HEK293 (cell line): Measurements from ENCODE around the gene SLC25A47.

Experiments used
- HOXD13 ChIP-seq: sonication (generic); formaldehyde crosslinking; IDR thresholded peaks from 2 replicates; pipeline ENCODE4 v1.8.0; 2022; ENCODE audit warnings: missing genetic modification reagents, borderline replicate concordance
- KLF16 ChIP-seq: fragments of 450-650 bp; formaldehyde crosslinking; IDR thresholded peaks from 2 replicates; pipeline ENCODE4 v1.5.1; 2017; ENCODE audit warnings: missing biosample characterization, missing genetic modification characterization
- PRDM1 ChIP-seq: fragments of 450-650 bp; formaldehyde crosslinking; IDR thresholded peaks from 2 replicates; pipeline ENCODE4; 2016; ENCODE audit warnings: missing biosample characterization, missing genetic modification characterization
- YY2 ChIP-seq: fragments of 450-650 bp; formaldehyde crosslinking; IDR thresholded peaks from 2 replicates; pipeline ENCODE4 v1.5.1; 2016; ENCODE audit warnings: missing biosample characterization, missing genetic modification characterization
- ZBTB1 ChIP-seq: fragments of 450-650 bp; formaldehyde crosslinking; IDR thresholded peaks from 2 replicates; pipeline ENCODE4 v1.5.1; 2016; ENCODE audit warnings: missing biosample characterization, missing genetic modification characterization
- ZNF146 ChIP-seq: fragments of 450-650 bp; formaldehyde crosslinking; IDR thresholded peaks from 2 replicates; pipeline ENCODE4 v1.5.1; 2016; ENCODE audit warnings: missing biosample characterization, missing genetic modification characterization
- ZNF155 ChIP-seq: fragments of 450-650 bp; formaldehyde crosslinking; IDR thresholded peaks from 2 replicates; pipeline ENCODE4 v1.5.1; 2016; ENCODE audit warnings: missing biosample characterization, missing genetic modification characterization
- ZNF174 ChIP-seq: fragments of 450-650 bp; formaldehyde crosslinking; IDR thresholded peaks from 2 replicates; pipeline ENCODE4 v1.5.0; 2017; ENCODE audit warnings: missing biosample characterization, mild to moderate bottlenecking, missing genetic modification characterization
- ZNF221 ChIP-seq: fragments of 450-650 bp; formaldehyde crosslinking; IDR thresholded peaks from 2 replicates; pipeline ENCODE4 v1.5.1; 2017; ENCODE audit warnings: missing biosample characterization, missing genetic modification characterization, borderline replicate concordance
- ZNF292 ChIP-seq: fragments of 450-650 bp; formaldehyde crosslinking; IDR thresholded peaks from 2 replicates; pipeline ENCODE4 v1.5.1; 2016; ENCODE audit warnings: low read depth, missing biosample characterization, missing genetic modification characterization, borderline replicate concordance
- ZNF302 ChIP-seq: fragments of 450-650 bp; formaldehyde crosslinking; IDR thresholded peaks from 2 replicates; pipeline ENCODE4 v1.5.1; 2016; ENCODE audit warnings: missing biosample characterization, missing genetic modification characterization, low read depth
- ZNF391 ChIP-seq: fragments of 450-650 bp; formaldehyde crosslinking; IDR thresholded peaks from 2 replicates; pipeline ENCODE4 v1.5.1; 2016; ENCODE audit warnings: low read depth, missing biosample characterization, missing genetic modification characterization, borderline replicate concordance
- ZNF514 ChIP-seq: fragments of 450-650 bp; formaldehyde crosslinking; IDR thresholded peaks from 2 replicates; pipeline ENCODE4 v1.5.1; 2016; ENCODE audit warnings: missing biosample characterization, missing genetic modification characterization
- ZNF529 ChIP-seq: fragments of 450-650 bp; formaldehyde crosslinking; IDR thresholded peaks from 2 replicates; pipeline ENCODE4 v1.5.1; 2017; ENCODE audit warnings: missing genetic modification characterization, missing biosample characterization; ENCODE audit not compliant: insufficient replicate concordance
- ZNF544 ChIP-seq: fragments of 450-650 bp; formaldehyde crosslinking; IDR thresholded peaks from 2 replicates; pipeline ENCODE4 v1.5.0; 2017; ENCODE audit warnings: missing biosample characterization, missing genetic modification characterization
- ZNF670 ChIP-seq: fragments of 450-650 bp; formaldehyde crosslinking; IDR thresholded peaks from 2 replicates; pipeline ENCODE4 v1.5.1; 2016; ENCODE audit warnings: missing biosample characterization, missing genetic modification characterization, low read depth
- ZNF707 ChIP-seq: fragments of 450-650 bp; formaldehyde crosslinking; IDR thresholded peaks from 2 replicates; pipeline ENCODE4 v1.5.1; 2016; ENCODE audit warnings: missing biosample characterization, missing genetic modification characterization
- ZNF747 ChIP-seq: fragments of 450-650 bp; formaldehyde crosslinking; IDR thresholded peaks from 2 replicates; pipeline ENCODE4 v1.5.1; 2016; ENCODE audit warnings: missing biosample characterization, missing genetic modification characterization
- ZNF76 ChIP-seq: fragments of 450-650 bp; formaldehyde crosslinking; IDR thresholded peaks from 2 replicates; pipeline ENCODE4; 2016; ENCODE audit warnings: low read depth, missing biosample characterization, missing genetic modification characterization, borderline replicate concordance
- ZNF791 ChIP-seq: fragments of 450-650 bp; formaldehyde crosslinking; IDR thresholded peaks from 2 replicates; pipeline ENCODE4 v1.5.1; 2016; ENCODE audit warnings: missing biosample characterization, missing genetic modification characterization
- ZSCAN23 ChIP-seq: fragments of 450-650 bp; formaldehyde crosslinking; IDR thresholded peaks from 2 replicates; pipeline ENCODE4 v1.5.1; 2016; ENCODE audit warnings: missing biosample characterization, missing genetic modification characterization
- TF ChIP-seq, protein P1 (sequence below): fragments of 450-650 bp; formaldehyde crosslinking; optimal IDR thresholded peaks from 2 replicates; pipeline ENCODE3; 2016; ENCODE audit warnings: missing biosample characterization, mild to moderate bottlenecking, missing genetic modification characterization
- TF ChIP-seq, protein P2 (sequence below): fragments of 450-650 bp; formaldehyde crosslinking; IDR thresholded peaks from 2 replicates; pipeline ENCODE4 v1.5.1; 2016; ENCODE audit warnings: missing biosample characterization, missing genetic modification characterization
- TF ChIP-seq, protein P3 (sequence below): fragments of 450-650 bp; formaldehyde crosslinking; IDR thresholded peaks from 2 replicates; pipeline ENCODE4 v1.5.1; 2016; ENCODE audit warnings: missing biosample characterization, missing genetic modification characterization, low read depth
- TF ChIP-seq, protein P4 (sequence below): fragments of 450-650 bp; formaldehyde crosslinking; IDR thresholded peaks from 2 replicates; pipeline ENCODE4 v1.5.1; 2016; ENCODE audit warnings: missing biosample characterization, missing genetic modification characterization
- TF ChIP-seq, protein P5 (sequence below): fragments of 450-650 bp; formaldehyde crosslinking; IDR thresholded peaks from 2 replicates; pipeline ENCODE4 v1.5.1; 2017; ENCODE audit warnings: missing biosample characterization, missing genetic modification characterization
- TF ChIP-seq, protein P6 (sequence below): fragments of 450-650 bp; formaldehyde crosslinking; IDR thresholded peaks from 2 replicates; pipeline ENCODE4 v1.5.0; 2017; ENCODE audit warnings: missing biosample characterization, missing genetic modification characterization, borderline replicate concordance

The SLC25A47 gene

DNA sequence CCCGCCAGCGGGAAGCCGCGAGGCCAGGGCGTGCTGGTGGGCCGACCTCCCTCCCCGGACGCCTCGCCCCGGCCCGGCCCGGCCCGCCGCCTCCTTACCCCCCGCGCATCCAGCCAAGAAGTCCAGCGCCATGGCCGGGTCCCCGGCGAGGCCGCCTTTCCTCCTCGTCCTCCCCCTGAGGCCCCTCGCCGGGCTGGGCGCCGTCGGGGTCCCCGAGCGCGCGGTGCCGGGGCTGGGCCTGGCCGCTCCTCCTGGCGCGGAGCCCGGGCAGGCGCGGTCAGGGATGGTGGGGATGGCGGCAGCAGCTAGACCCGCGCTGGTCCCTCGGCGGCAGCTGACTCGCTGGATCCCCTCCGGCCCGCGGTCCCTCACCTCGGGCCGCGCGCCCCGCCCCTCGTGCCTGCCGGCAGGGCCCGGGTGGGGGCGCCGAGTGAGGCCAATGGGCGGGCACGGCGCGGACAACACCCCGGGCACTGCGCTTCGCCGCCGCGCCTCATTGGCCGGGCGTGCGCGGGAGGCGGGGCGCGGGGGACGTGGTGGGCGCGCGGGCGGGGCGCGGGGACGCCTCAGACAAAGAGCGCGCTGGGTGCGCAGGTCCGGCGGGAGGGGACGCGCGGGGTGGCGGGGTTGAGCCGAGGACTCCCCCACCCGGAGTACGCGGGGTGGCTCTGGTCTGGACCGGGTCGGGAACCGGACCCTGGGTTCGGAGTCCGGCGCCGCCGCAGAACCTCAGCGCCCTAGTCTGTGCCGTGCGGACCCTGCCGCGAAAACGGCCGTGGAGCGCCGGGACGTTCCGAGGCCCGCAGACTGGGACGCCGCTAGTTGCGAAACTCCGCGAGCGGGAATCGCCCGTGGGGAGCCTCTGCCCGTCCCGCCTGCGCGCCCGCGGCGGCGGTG is 16.8 kb upstream of the SLC25A47 start, which contains the start of gene SLC25A29 (continued):
- no peak for TF ChIP-seq ZSCAN23 (tag by site-specific recombination)
- TF ChIP-seq HOXD13: no peak
- peak; percentile 30; the same call in 1 of the 2 replicates for TF ChIP-seq ZNF76 (tag by site-specific recombination)
- TF ChIP-seq, protein P1, sequence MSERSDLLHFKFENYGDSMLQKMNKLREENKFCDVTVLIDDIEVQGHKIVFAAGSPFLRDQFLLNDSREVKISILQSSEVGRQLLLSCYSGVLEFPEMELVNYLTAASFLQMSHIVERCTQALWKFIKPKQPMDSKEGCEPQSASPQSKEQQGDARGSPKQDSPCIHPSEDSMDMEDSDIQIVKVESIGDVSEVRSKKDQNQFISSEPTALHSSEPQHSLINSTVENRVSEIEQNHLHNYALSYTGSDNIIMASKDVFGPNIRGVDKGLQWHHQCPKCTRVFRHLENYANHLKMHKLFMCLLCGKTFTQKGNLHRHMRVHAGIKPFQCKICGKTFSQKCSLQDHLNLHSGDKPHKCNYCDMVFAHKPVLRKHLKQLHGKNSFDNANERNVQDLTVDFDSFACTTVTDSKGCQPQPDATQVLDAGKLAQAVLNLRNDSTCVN: peak; percentile 87
- TF ChIP-seq ZNF544 (tag by site-specific recombination): no peak
- TF ChIP-seq YY2 (tag by site-specific recombination): no peak
- no peak for TF ChIP-seq ZNF155 (tag by site-specific recombination)
- TF ChIP-seq ZNF221 (tag by site-specific recombination): no peak
- no peak for TF ChIP-seq ZNF707
- no peak for TF ChIP-seq ZNF514
- TF ChIP-seq, protein P2, sequence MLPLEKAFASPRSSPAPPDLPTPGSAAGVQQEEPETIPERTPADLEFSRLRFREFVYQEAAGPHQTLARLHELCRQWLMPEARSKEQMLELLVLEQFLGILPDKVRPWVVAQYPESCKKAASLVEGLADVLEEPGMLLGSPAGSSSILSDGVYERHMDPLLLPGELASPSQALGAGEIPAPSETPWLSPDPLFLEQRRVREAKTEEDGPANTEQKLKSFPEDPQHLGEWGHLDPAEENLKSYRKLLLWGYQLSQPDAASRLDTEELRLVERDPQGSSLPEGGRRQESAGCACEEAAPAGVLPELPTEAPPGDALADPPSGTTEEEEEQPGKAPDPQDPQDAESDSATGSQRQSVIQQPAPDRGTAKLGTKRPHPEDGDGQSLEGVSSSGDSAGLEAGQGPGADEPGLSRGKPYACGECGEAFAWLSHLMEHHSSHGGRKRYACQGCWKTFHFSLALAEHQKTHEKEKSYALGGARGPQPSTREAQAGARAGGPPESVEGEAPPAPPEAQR (tag by site-specific recombination): no peak
- no peak for TF ChIP-seq ZNF670 (tag by site-specific recombination)
- TF ChIP-seq ZBTB1 (tag by site-specific recombination): no peak
- TF ChIP-seq, protein P3, sequence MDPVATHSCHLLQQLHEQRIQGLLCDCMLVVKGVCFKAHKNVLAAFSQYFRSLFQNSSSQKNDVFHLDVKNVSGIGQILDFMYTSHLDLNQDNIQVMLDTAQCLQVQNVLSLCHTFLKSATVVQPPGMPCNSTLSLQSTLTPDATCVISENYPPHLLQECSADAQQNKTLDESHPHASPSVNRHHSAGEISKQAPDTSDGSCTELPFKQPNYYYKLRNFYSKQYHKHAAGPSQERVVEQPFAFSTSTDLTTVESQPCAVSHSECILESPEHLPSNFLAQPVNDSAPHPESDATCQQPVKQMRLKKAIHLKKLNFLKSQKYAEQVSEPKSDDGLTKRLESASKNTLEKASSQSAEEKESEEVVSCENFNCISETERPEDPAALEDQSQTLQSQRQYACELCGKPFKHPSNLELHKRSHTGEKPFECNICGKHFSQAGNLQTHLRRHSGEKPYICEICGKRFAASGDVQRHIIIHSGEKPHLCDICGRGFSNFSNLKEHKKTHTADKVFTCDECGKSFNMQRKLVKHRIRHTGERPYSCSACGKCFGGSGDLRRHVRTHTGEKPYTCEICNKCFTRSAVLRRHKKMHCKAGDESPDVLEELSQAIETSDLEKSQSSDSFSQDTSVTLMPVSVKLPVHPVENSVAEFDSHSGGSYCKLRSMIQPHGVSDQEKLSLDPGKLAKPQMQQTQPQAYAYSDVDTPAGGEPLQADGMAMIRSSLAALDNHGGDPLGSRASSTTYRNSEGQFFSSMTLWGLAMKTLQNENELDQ (tag by site-specific recombination): no peak
- 0 out of 2 replicates have a peak, but pooled peaks have one; percentile 71 for TF ChIP-seq ZNF391 (tag by site-specific recombination)
- TF ChIP-seq ZNF791: no peak
- TF ChIP-seq ZNF292 (tag by site-specific recombination): no peak
- TF ChIP-seq ZNF174 (tag by site-specific recombination): no peak
- TF ChIP-seq, protein P4, sequence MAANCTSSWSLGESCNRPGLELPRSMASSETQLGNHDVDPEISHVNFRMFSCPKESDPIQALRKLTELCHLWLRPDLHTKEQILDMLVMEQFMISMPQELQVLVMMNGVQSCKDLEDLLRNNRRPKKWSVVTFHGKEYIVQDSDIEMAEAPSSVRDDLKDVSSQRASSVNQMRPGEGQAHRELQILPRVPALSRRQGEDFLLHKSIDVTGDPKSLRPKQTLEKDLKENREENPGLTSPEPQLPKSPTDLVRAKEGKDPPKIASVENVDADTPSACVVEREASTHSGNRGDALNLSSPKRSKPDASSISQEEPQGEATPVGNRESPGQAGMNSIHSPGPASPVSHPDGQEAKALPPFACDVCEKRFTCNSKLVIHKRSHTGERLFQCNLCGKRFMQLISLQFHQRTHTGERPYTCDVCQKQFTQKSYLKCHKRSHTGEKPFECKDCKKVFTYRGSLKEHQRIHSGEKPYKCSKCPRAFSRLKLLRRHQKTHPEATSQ (tag by site-specific recombination): no peak; the same call in 1 of the 2 replicates
- TF ChIP-seq PRDM1 (tag by site-specific recombination): no peak
- TF ChIP-seq, protein P5, sequence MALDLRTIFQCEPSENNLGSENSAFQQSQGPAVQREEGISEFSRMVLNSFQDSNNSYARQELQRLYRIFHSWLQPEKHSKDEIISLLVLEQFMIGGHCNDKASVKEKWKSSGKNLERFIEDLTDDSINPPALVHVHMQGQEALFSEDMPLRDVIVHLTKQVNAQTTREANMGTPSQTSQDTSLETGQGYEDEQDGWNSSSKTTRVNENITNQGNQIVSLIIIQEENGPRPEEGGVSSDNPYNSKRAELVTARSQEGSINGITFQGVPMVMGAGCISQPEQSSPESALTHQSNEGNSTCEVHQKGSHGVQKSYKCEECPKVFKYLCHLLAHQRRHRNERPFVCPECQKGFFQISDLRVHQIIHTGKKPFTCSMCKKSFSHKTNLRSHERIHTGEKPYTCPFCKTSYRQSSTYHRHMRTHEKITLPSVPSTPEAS (tag by site-specific recombination): no peak
- no peak for TF ChIP-seq ZNF302 (tag by site-specific recombination)
- TF ChIP-seq ZNF529 (tag by site-specific recombination): no peak
- TF ChIP-seq ZNF146 (tag by site-specific recombination): no peak
- TF ChIP-seq ZNF747 (tag by site-specific recombination): no peak
- TF ChIP-seq, protein P6, sequence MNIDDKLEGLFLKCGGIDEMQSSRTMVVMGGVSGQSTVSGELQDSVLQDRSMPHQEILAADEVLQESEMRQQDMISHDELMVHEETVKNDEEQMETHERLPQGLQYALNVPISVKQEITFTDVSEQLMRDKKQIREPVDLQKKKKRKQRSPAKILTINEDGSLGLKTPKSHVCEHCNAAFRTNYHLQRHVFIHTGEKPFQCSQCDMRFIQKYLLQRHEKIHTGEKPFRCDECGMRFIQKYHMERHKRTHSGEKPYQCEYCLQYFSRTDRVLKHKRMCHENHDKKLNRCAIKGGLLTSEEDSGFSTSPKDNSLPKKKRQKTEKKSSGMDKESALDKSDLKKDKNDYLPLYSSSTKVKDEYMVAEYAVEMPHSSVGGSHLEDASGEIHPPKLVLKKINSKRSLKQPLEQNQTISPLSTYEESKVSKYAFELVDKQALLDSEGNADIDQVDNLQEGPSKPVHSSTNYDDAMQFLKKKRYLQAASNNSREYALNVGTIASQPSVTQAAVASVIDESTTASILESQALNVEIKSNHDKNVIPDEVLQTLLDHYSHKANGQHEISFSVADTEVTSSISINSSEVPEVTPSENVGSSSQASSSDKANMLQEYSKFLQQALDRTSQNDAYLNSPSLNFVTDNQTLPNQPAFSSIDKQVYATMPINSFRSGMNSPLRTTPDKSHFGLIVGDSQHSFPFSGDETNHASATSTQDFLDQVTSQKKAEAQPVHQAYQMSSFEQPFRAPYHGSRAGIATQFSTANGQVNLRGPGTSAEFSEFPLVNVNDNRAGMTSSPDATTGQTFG (tag by site-specific recombination): no peak
- TF ChIP-seq KLF16 (tag by site-specific recombination): no peak; the same call in 1 of the 2 replicates
